Kidney epithelial cell (primary cell): Measurements from ENCODE around the gene PRM2. TPM values are rescaled to one million over a fixed set of nuclear protein-coding genes. Genes with fewer than 3 reads are reported as not detected.

ENCODE experiments used
- DNase-seq: peaks from one replicate; pipeline ENCODE4 v3.0.0-alpha.2; 2010; ENCODE audit warnings: low read depth
- H3K27me3 ChIP-seq: 2 replicates; pipeline ENCODE4 v1.6.0; 2011; ENCODE audit warnings: low read length; ENCODE audit not compliant: control insufficient read depth, insufficient read depth
- H3K36me3 ChIP-seq: 2 replicates; pipeline ENCODE4 v1.5.1; 2011; ENCODE audit warnings: low read length; ENCODE audit not compliant: control insufficient read depth, insufficient read depth
- H3K4me3 ChIP-seq: 2 replicates; pipeline ENCODE4 v1.5.1; 2011; ENCODE audit warnings: low read depth, mild to moderate bottlenecking, control low read depth, low read length
- total RNA-seq: library from RNA; depleted of rRNA; stranded (reverse); fragments of >200 nt; gene quantifications from 2 replicates; pipeline ENCODE4 v1.2.3, GENCODE V29; 2015
- TF ChIP-seq, protein P1 (sequence below): IDR thresholded peaks from 2 replicates; pipeline ENCODE4 v1.5.1; 2011; ENCODE audit warnings: mild to moderate bottlenecking, moderate library complexity, low read length, control low read depth, inconsistent platforms; ENCODE audit not compliant: insufficient read depth, poor library complexity, severe bottlenecking

PRM2 gene
- total RNA-seq, 1 donor from 2014 or later: not detected

GRCh38 chr16:11313493-11314308 is 37.4 kb upstream of the PRM2 start:
- DNase-seq: no peak
- Histone ChIP-seq H3K27me3 (no peaks in the 10 kb centered on the region), H3K36me3 (no peaks in the 10 kb centered on the region), H3K4me3 (no peak overlapping the region)
- TF ChIP-seq, protein P1, sequence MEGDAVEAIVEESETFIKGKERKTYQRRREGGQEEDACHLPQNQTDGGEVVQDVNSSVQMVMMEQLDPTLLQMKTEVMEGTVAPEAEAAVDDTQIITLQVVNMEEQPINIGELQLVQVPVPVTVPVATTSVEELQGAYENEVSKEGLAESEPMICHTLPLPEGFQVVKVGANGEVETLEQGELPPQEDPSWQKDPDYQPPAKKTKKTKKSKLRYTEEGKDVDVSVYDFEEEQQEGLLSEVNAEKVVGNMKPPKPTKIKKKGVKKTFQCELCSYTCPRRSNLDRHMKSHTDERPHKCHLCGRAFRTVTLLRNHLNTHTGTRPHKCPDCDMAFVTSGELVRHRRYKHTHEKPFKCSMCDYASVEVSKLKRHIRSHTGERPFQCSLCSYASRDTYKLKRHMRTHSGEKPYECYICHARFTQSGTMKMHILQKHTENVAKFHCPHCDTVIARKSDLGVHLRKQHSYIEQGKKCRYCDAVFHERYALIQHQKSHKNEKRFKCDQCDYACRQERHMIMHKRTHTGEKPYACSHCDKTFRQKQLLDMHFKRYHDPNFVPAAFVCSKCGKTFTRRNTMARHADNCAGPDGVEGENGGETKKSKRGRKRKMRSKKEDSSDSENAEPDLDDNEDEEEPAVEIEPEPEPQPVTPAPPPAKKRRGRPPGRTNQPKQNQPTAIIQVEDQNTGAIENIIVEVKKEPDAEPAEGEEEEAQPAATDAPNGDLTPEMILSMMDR: no peak

GRCh38 chr16:11312718-11313492 is 36.6 kb upstream of the PRM2 start:
- H3K4me3 ChIP-seq: no peak overlapping the region
- TF ChIP-seq, protein P1: no peak
- no peak for DNase-seq

GRCh38 chr16:11310997-11311561 is 34.8 kb upstream of the PRM2 start:
- H3K4me3 ChIP-seq: no peak overlapping the region
- no peaks in the 10 kb centered on the region for H3K27me3 ChIP-seq
- TF ChIP-seq, protein P1: no peak
- no peaks in the 10 kb centered on the region for H3K36me3 ChIP-seq
- DNase-seq: no peak

More at GRCh38 chr16:11312718-11313492, 36.6 kb upstream of the PRM2 start:
- H3K27me3 ChIP-seq: no peaks in the 10 kb centered on the region
- no peaks in the 10 kb centered on the region for H3K36me3 ChIP-seq

GRCh38 chr16:11310634-11310977 is 34.3 kb upstream of the PRM2 start:
- H3K36me3 ChIP-seq: no peaks in the 10 kb centered on the region
- no peak overlapping the region for H3K4me3 ChIP-seq
- DNase-seq: no peak
- TF ChIP-seq, protein P1: no peak
- H3K27me3 ChIP-seq: no peaks in the 10 kb centered on the region

GRCh38 chr16:11309895-11310633 is 33.8 kb upstream of the PRM2 start:
- no peak overlapping the region for H3K4me3 ChIP-seq
- no peaks in the 10 kb centered on the region for H3K36me3 ChIP-seq
- H3K27me3 ChIP-seq: no peaks in the 10 kb centered on the region
- TF ChIP-seq, protein P1: no peak
- no peak for DNase-seq
